Tongue (tissue), 1 donor: ENCODE data around the gene ACRBP. TPM values are rescaled to one million over a fixed set of nuclear protein-coding genes. Genes with fewer than 3 reads are reported as not detected.

ENCODE experiments used
- total RNA-seq: library from RNA; depleted of rRNA; stranded (reverse); fragments of >200 nt; gene quantifications from one replicate; pipeline ENCODE4 v1.2.3, GENCODE V29; 2014

ACRBP gene
- total RNA-seq, 1 donor from 2014 or later = 1.5 TPM

Other genes starting within 250 kb of the ACRBP start
- 0.31 TPM for gene CD27, start 202.5 kb downstream of the ACRBP start, total RNA-seq
- 11.7 TPM for gene TAPBPL, start 195.4 kb downstream of the ACRBP start, total RNA-seq
- 2.5 TPM for gene VAMP1, start 176.8 kb downstream of the ACRBP start, total RNA-seq
- 55.2 TPM for gene MRPL51, start 154.2 kb downstream of the ACRBP start, total RNA-seq
- 35.3 TPM for gene NCAPD2, start 153.3 kb downstream of the ACRBP start, total RNA-seq
- gene GAPDH, start 112.9 kb downstream of the ACRBP start, total RNA-seq = 6,380 TPM
- 19.0 TPM for gene IFFO1, start 91.4 kb downstream of the ACRBP start, total RNA-seq
- gene NOP2, start 79.1 kb downstream of the ACRBP start, total RNA-seq = 11.2 TPM
- gene CHD4, start 40.1 kb downstream of the ACRBP start, total RNA-seq = 211 TPM
- gene LPAR5, start 11.5 kb downstream of the ACRBP start, total RNA-seq = 2.6 TPM
- 46.2 TPM for gene ING4, start 15.7 kb upstream of the ACRBP start, total RNA-seq
- gene ZNF384, start 41.9 kb upstream of the ACRBP start, total RNA-seq = 19.7 TPM
- 1.6 TPM for gene PIANP, start 53.4 kb upstream of the ACRBP start, total RNA-seq
- gene COPS7A, start 76.6 kb upstream of the ACRBP start, total RNA-seq = 41.5 TPM
- gene MLF2, start 105.7 kb upstream of the ACRBP start, total RNA-seq = 103 TPM
- gene PTMS, start 118.9 kb upstream of the ACRBP start, total RNA-seq = 102 TPM
- gene LAG3, start 125.1 kb upstream of the ACRBP start, total RNA-seq = not detected
- 3.7 TPM for gene CD4, start 142.1 kb upstream of the ACRBP start, total RNA-seq
- gene GPR162, start 174.4 kb upstream of the ACRBP start, total RNA-seq = 13.1 TPM
- gene P3H3, start 181.0 kb upstream of the ACRBP start, total RNA-seq = 45.5 TPM
- 5.8 TPM for gene GNB3, start 193.5 kb upstream of the ACRBP start, total RNA-seq
- gene CDCA3, start 203.9 kb upstream of the ACRBP start, total RNA-seq = 5.9 TPM
- 67.0 TPM for gene USP5, start 204.7 kb upstream of the ACRBP start, total RNA-seq
- gene TPI1, start 220.1 kb upstream of the ACRBP start, total RNA-seq = 1,153 TPM
- gene SPSB2, start 225.9 kb upstream of the ACRBP start, total RNA-seq = 3.8 TPM